GM23338 (cell line): Measurements from ENCODE around the gene RADIL. TPM values are rescaled to one million over a fixed set of nuclear protein-coding genes. Genes with fewer than 3 reads are reported as not detected.

ENCODE experiments used
- ATAC-seq: fragments of 200-7000 bp; cut with Tn5 transposase; 3 replicates; pipeline ENCODE4 v1.9.1; 2020
- DNase-seq: peaks from one replicate; pipeline ENCODE4 v3.0.0-alpha.2; 2015; ENCODE audit warnings: low spot score
- H2AFZ ChIP-seq: fragments of 200-600 bp; sonication (generic); 2 replicates; pipeline ENCODE4 v1.8.0; 2016; ENCODE audit warnings: antibody characterized with exemption, mild to moderate bottlenecking, moderate library complexity
- H3F3A ChIP-seq: fragments of 200-600 bp; sonication (generic); replicated peaks from 2 replicates; pipeline ENCODE4 v1.8.0; 2017; ENCODE audit warnings: antibody characterized with exemption, mixed run types, low read depth
- H3K27ac ChIP-seq: fragments of 200-600 bp; sonication (generic); 2 replicates; pipeline ENCODE4 v1.6.1; 2016; ENCODE audit warnings: low read depth
- H3K27me3 ChIP-seq: fragments of 200-600 bp; sonication (generic); 2 replicates; pipeline ENCODE4 v1.8.0; 2016; ENCODE audit warnings: mild to moderate bottlenecking, mixed run types, moderate library complexity; ENCODE audit not compliant: insufficient read depth
- H3K36me3 ChIP-seq: fragments of 200-600 bp; sonication (generic); 2 replicates; pipeline ENCODE4 v1.8.0; 2016; ENCODE audit warnings: mild to moderate bottlenecking; ENCODE audit not compliant: insufficient read depth
- H3K4me1 ChIP-seq: fragments of 200-600 bp; sonication (generic); 2 replicates; pipeline ENCODE4 v1.8.0; 2016; ENCODE audit warnings: mild to moderate bottlenecking, moderate library complexity; ENCODE audit not compliant: insufficient read depth
- H3K4me2 ChIP-seq: fragments of 200-600 bp; sonication (generic); 2 replicates; pipeline ENCODE4 v1.7.1; 2017; ENCODE audit warnings: mixed run types
- H3K4me3 ChIP-seq: fragments of 200-600 bp; sonication (generic); 2 replicates; pipeline ENCODE4 v1.6.1; 2016; ENCODE audit warnings: mixed run types
- H3K79me2 ChIP-seq: fragments of 200-600 bp; sonication (generic); replicated peaks from 2 replicates; pipeline ENCODE4 v1.8.0; 2017; ENCODE audit warnings: mild to moderate bottlenecking; ENCODE audit not compliant: insufficient read depth
- H3K9me2 ChIP-seq: fragments of 200-600 bp; sonication (generic); 2 replicates; pipeline ENCODE4 v1.8.0; 2017; ENCODE audit not compliant: insufficient read depth
- H4K20me1 ChIP-seq: fragments of 200-600 bp; sonication (generic); replicated peaks from 2 replicates; pipeline ENCODE4 v1.8.0; 2017; ENCODE audit warnings: mild to moderate bottlenecking; ENCODE audit not compliant: insufficient read depth
- H3K27ac Mint-ChIP-seq: 2 replicates; pipeline ENCODE4 v1.8.0; 2020; ENCODE audit warnings: inconsistent platforms, mild to moderate bottlenecking, moderate library complexity, mixed read lengths
- H3K27me3 Mint-ChIP-seq: 3 replicates; pipeline ENCODE4 v1.8.0; 2022; ENCODE audit warnings: low read depth, mild to moderate bottlenecking, moderate library complexity, mixed read lengths, inconsistent platforms; ENCODE audit not compliant: insufficient read depth, poor library complexity
- H3K36me3 Mint-ChIP-seq: 3 replicates; pipeline ENCODE4 v1.8.0; 2021; ENCODE audit warnings: low read depth, mild to moderate bottlenecking, inconsistent platforms, moderate library complexity, mixed read lengths
- H3K4me1 Mint-ChIP-seq: 3 replicates; pipeline ENCODE4 v1.8.0; 2020; ENCODE audit warnings: mild to moderate bottlenecking, inconsistent platforms, mixed read lengths
- H3K4me3 Mint-ChIP-seq: 3 replicates; pipeline ENCODE4 v1.8.0; 2021; ENCODE audit warnings: moderate library complexity, mild to moderate bottlenecking, inconsistent platforms, mixed read lengths
- H3K9me3 Mint-ChIP-seq: 3 replicates; pipeline ENCODE4 v1.8.0; 2020; ENCODE audit warnings: moderate library complexity, mild to moderate bottlenecking, inconsistent platforms, mixed read lengths
- CREB1 ChIP-seq: fragments of 250-450 bp; sonication (Bioruptor Pico); IDR thresholded peaks from 2 replicates; pipeline ENCODE4 v1.5.0; 2020; ENCODE audit warnings: low read depth, mild to moderate bottlenecking, moderate library complexity
- ETS1 ChIP-seq: IDR thresholded peaks from 2 replicates; pipeline ENCODE4 v1.6.1; 2016; ENCODE audit warnings: antibody characterized with exemption
- EZH2 ChIP-seq: fragments of 200-600 bp; sonication (generic); IDR thresholded peaks from one replicate; pipeline ENCODE4 v1.8.0; 2017; ENCODE audit warnings: antibody characterized with exemption, mild to moderate bottlenecking, low read depth; ENCODE audit not compliant: unreplicated experiment
- JUNB ChIP-seq: IDR thresholded peaks from one replicate; pipeline ENCODE4 v1.6.1; 2016; ENCODE audit warnings: antibody characterized with exemption; ENCODE audit not compliant: unreplicated experiment
- POLR2AphosphoS5 ChIP-seq: IDR thresholded peaks from 2 replicates; pipeline ENCODE4 v1.6.1; 2016; ENCODE audit warnings: antibody characterized with exemption, low read depth
- STAT1 ChIP-seq: IDR thresholded peaks from one replicate; pipeline ENCODE4 v1.6.1; 2016; ENCODE audit warnings: antibody characterized with exemption; ENCODE audit not compliant: unreplicated experiment
- ZNF114 ChIP-seq: fragments of 250-450 bp; sonication (Bioruptor Pico); IDR thresholded peaks from 2 replicates; pipeline ENCODE4 v1.5.0; 2020; ENCODE audit warnings: mild to moderate bottlenecking, moderate library complexity
- ZNF331 ChIP-seq: fragments of 250-450 bp; sonication (Bioruptor Pico); IDR thresholded peaks from 2 replicates; pipeline ENCODE4 v1.5.0; 2020; ENCODE audit warnings: low read depth, mild to moderate bottlenecking, moderate library complexity
- polyA plus RNA-seq: library from polyadenylated mRNA; unstranded; fragments of >200 nt; fragmentation: Nextera tagmentation; extraction: Ambion mirVana; gene quantifications from 2 replicates; pipeline ENCODE4 v1.2.1, GENCODE V29; 2016
- total RNA-seq: library from RNA; depleted of rRNA; stranded (reverse); fragments of >200 nt; shearing (Covaris generic); gene quantifications from 2 replicates; pipeline ENCODE4 v1.2.3, GENCODE V29; 2014
- TF ChIP-seq, protein P1 (sequence below), 2 experiments: fragments of 200-600 bp in 1 of 2; sonication (generic) in 1 of 2; conservative IDR thresholded peaks; 2 replicates each; pipeline versions ENCODE4 v1.5.1 to v1.6.1; 2016 to 2017; ENCODE audit warnings: antibody characterized with exemption in 2 of 2, low read depth in 2 of 2, mild to moderate bottlenecking in 2 of 2, moderate library complexity in 1 of 2
- TF ChIP-seq, protein P2 (sequence below): IDR thresholded peaks from one replicate; pipeline ENCODE4 v1.6.1; 2018; ENCODE audit warnings: antibody characterized with exemption; ENCODE audit not compliant: unreplicated experiment

RADIL gene
- total and polyA plus RNA-seq, 2 experiments from 2014 or later = 4.3 to 9.8 TPM

GRCh38 chr7:4779118-4779517 lies 104.4 kb downstream of the RADIL start:
- Mint-ChIP-seq H3K4me1 (peaks cover 8% of the 10 kb centered on the region; the same call in 2 of the 3 replicates), H3K27me3 (peaks cover 7% of the 10 kb centered on the region), H3K9me3 (no peaks in the 10 kb centered on the region; the same call in 2 of the 3 replicates), H3K27ac (no peak overlapping the region), H3K36me3 (peaks cover 15% of the 10 kb centered on the region), H3K4me3 (no peak overlapping the region)
- Histone ChIP-seq H3K79me2 (peaks cover 34% of the 10 kb centered on the region), H4K20me1 (no peaks in the 10 kb centered on the region; the same call in 1 of the 2 replicates), H3K36me3 (no peaks in the 10 kb centered on the region), H3K4me1 (peaks cover 5% of the 10 kb centered on the region; the same call in 1 of the 2 replicates), H2AFZ (no peak overlapping the region), H3K27me3 (no peaks in the 10 kb centered on the region), H3K4me3 (no peak overlapping the region), H3F3A (no peaks in the 10 kb centered on the region), H3K4me2 (no peak overlapping the region), H3K9me2 (no peaks in the 10 kb centered on the region), H3K27ac (no peak overlapping the region)
- ATAC-seq (no peak), DNase-seq (no peak)
- TF ChIP-seq ZNF114 (no peak), POLR2AphosphoS5 (no peak), CREB1 (no peak), EZH2 (no peak)
- TF ChIP-seq, protein P1, sequence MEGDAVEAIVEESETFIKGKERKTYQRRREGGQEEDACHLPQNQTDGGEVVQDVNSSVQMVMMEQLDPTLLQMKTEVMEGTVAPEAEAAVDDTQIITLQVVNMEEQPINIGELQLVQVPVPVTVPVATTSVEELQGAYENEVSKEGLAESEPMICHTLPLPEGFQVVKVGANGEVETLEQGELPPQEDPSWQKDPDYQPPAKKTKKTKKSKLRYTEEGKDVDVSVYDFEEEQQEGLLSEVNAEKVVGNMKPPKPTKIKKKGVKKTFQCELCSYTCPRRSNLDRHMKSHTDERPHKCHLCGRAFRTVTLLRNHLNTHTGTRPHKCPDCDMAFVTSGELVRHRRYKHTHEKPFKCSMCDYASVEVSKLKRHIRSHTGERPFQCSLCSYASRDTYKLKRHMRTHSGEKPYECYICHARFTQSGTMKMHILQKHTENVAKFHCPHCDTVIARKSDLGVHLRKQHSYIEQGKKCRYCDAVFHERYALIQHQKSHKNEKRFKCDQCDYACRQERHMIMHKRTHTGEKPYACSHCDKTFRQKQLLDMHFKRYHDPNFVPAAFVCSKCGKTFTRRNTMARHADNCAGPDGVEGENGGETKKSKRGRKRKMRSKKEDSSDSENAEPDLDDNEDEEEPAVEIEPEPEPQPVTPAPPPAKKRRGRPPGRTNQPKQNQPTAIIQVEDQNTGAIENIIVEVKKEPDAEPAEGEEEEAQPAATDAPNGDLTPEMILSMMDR (conservative IDR thresholded peaks at IDR 0.05; ENCODE audit: low read depth in 2 of 2) = no peak
- TF ChIP-seq, protein P2, sequence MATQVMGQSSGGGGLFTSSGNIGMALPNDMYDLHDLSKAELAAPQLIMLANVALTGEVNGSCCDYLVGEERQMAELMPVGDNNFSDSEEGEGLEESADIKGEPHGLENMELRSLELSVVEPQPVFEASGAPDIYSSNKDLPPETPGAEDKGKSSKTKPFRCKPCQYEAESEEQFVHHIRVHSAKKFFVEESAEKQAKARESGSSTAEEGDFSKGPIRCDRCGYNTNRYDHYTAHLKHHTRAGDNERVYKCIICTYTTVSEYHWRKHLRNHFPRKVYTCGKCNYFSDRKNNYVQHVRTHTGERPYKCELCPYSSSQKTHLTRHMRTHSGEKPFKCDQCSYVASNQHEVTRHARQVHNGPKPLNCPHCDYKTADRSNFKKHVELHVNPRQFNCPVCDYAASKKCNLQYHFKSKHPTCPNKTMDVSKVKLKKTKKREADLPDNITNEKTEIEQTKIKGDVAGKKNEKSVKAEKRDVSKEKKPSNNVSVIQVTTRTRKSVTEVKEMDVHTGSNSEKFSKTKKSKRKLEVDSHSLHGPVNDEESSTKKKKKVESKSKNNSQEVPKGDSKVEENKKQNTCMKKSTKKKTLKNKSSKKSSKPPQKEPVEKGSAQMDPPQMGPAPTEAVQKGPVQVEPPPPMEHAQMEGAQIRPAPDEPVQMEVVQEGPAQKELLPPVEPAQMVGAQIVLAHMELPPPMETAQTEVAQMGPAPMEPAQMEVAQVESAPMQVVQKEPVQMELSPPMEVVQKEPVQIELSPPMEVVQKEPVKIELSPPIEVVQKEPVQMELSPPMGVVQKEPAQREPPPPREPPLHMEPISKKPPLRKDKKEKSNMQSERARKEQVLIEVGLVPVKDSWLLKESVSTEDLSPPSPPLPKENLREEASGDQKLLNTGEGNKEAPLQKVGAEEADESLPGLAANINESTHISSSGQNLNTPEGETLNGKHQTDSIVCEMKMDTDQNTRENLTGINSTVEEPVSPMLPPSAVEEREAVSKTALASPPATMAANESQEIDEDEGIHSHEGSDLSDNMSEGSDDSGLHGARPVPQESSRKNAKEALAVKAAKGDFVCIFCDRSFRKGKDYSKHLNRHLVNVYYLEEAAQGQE = no peak

DNA sequence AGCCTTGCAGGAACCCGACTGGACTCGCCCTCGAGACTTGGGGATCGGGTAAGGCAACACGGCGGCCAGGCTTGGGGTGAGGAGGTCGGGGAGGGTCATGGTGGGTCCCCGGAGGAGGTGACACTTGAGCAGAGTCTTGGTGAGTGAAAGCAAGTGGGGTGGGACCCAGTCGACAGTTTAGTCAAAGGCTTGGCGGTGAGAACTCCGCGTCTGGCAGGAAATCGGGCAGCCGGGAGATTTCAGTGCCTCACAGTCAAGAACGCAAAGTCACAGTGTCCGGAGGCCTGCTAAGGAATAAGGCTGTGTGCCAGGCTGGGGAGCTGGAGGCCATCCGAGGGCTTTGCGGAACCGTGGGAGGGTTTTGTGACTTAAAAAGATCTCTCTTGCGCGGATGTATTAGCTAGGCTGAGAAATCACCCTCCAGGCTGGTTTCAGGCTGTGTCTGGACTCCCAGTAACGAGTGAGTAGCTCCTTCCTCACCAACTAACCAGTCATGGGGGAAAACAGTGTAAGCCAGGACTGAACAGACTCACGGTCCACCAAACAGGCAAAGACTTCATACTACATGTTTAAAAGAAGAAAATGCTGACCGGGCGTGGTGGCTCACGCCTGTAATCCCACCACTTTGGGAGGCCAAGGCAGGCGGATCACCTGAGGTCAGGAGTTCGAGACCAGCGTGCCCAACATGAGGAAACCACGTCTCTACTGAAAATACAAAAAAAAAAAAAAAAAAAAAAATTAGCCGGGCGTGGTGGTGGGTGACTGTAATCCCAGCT lies 107.5 kb downstream of the RADIL start:
- H3K27ac ChIP-seq = peak overlapping the region; percentile 87
- Mint-ChIP-seq H3K4me3 (peak overlapping the region; percentile 98), H3K27ac (peak overlapping the region; percentile 97)
- TF ChIP-seq STAT1 = no peak
- no peak for TF ChIP-seq JUNB
- TF ChIP-seq, protein P2 = no peak
- TF ChIP-seq ZNF114 = no peak
- TF ChIP-seq CREB1 = no peak
- TF ChIP-seq ZNF331 (CRISPR knock-in tag) = no peak
- no peak for TF ChIP-seq ETS1

More for the DNA sequence above, 107.5 kb downstream of the RADIL start:
- Mint-ChIP-seq H3K27me3 (peaks cover 11% of the 10 kb centered on the region), H3K36me3 (peaks cover 4% of the 10 kb centered on the region; the same call in 1 of the 3 replicates), H3K9me3 (no peaks in the 10 kb centered on the region; the same call in 2 of the 3 replicates), H3K4me1 (peaks cover 9% of the 10 kb centered on the region; the same call in 2 of the 3 replicates)
- Histone ChIP-seq H3K79me2 (peaks cover 34% of the 10 kb centered on the region), H3K27me3 (no peaks in the 10 kb centered on the region), H3K4me3 (peak overlapping the region; percentile 95), H3K36me3 (no peaks in the 10 kb centered on the region), H2AFZ (peak overlapping the region; percentile 52; the same call in 1 of the 2 replicates), H4K20me1 (no peaks in the 10 kb centered on the region; the same call in 1 of the 2 replicates), H3F3A (no peaks in the 10 kb centered on the region), H3K9me2 (no peaks in the 10 kb centered on the region), H3K4me1 (peaks cover 5% of the 10 kb centered on the region; the same call in 1 of the 2 replicates), H3K4me2 (peak overlapping the region; percentile 93)
- peak; percentile 32 for DNase-seq
- no peak for ATAC-seq
